CD4-positive, CD25-positive, alpha-beta regulatory T cell (primary cell): Measurements from ENCODE around the gene EXOSC1. TPM values are rescaled to one million over a fixed set of nuclear protein-coding genes. Genes with fewer than 3 reads are reported as not detected.
"Not testable (repeated sequence)": the region's sequence is repeated elsewhere in the genome, so short reads cannot be mapped to it uniquely, and the experiment has no call there.

ENCODE experiments used
- ATAC-seq, 2 donors: fragments of 150-1000 bp; cut with Tn5 transposase; one replicate each; pipeline ENCODE4 v1.10.0; 2021; ENCODE audit warnings: low read depth in 2 of 2, moderate number of reproducible peaks in 2 of 2, moderate library complexity in 1 of 2
- DNase-seq, 3 donors: peaks; one replicate each; pipeline versions ENCODE4 v3.0.0 to v3.0.0-alpha.2; 2012 to 2022; ENCODE audit warnings: mixed read lengths in 1 of 3
- H3K27ac ChIP-seq: one replicate; pipeline ENCODE4 v1.7.0; 2013; ENCODE audit warnings: mild to moderate bottlenecking, low read length; ENCODE audit not compliant: insufficient read depth, poor library complexity, severe bottlenecking
- H3K27me3 ChIP-seq: one replicate; pipeline ENCODE4 v1.7.0; 2013; ENCODE audit warnings: low read length; ENCODE audit not compliant: control insufficient read depth, insufficient read depth
- H3K36me3 ChIP-seq: one replicate; pipeline ENCODE4 v1.7.0; 2013; ENCODE audit warnings: mild to moderate bottlenecking, low read length, moderate library complexity; ENCODE audit not compliant: control insufficient read depth, insufficient read depth
- H3K4me1 ChIP-seq: 2 replicates; pipeline ENCODE4 v1.7.0; 2013; ENCODE audit warnings: mild to moderate bottlenecking, low read length; ENCODE audit not compliant: insufficient read depth, control insufficient read depth, poor library complexity, severe bottlenecking
- H3K4me3 ChIP-seq: one replicate; pipeline ENCODE4 v1.7.0; 2013; ENCODE audit warnings: low read depth, mild to moderate bottlenecking, low read length, moderate library complexity
- H3K9me3 ChIP-seq, 2 experiments: 1 replicate in 1 of 2; 2 replicates in 1 of 2; pipeline ENCODE4 v1.7.0; 2013; ENCODE audit warnings: low read length in 2 of 2, mild to moderate bottlenecking in 1 of 2, moderate library complexity in 1 of 2; ENCODE audit not compliant: control insufficient read depth in 2 of 2
- H3K27ac Mint-ChIP-seq, 3 donors: one replicate each; pipeline ENCODE4 v1.8.0; 2020 to 2022; ENCODE audit warnings: mild to moderate bottlenecking in 3 of 3, mixed read lengths in 3 of 3, moderate library complexity in 2 of 3
- H3K27me3 Mint-ChIP-seq: one replicate; pipeline ENCODE4 v1.8.0; 2022; ENCODE audit warnings: mild to moderate bottlenecking, mixed read lengths
- H3K36me3 Mint-ChIP-seq: one replicate; pipeline ENCODE4 v1.8.0; 2020; ENCODE audit warnings: mixed read lengths
- H3K4me1 Mint-ChIP-seq, 4 donors: one replicate each; pipeline ENCODE4 v1.8.0; 2020 to 2022; ENCODE audit warnings: mixed read lengths in 4 of 4, mild to moderate bottlenecking in 1 of 4
- H3K4me3 Mint-ChIP-seq, 4 donors: one replicate each; pipeline ENCODE4 v1.8.0; 2020 to 2022; ENCODE audit warnings: mild to moderate bottlenecking in 4 of 4, mixed read lengths in 4 of 4, moderate library complexity in 3 of 4
- H3K9me3 Mint-ChIP-seq, 7 donors: one replicate each; pipeline ENCODE4 v1.8.0; 2020 to 2022; ENCODE audit warnings: mixed read lengths in 7 of 7, mild to moderate bottlenecking in 3 of 7, moderate library complexity in 2 of 7
- polyA plus RNA-seq, 4 donors: library from polyadenylated mRNA; unstranded; fragments of 300-500 nt; fragmentation: Illumina TruSeq; gene quantifications; one replicate each; pipeline ENCODE4 v1.2.3, GENCODE V29; 2021
- total RNA-seq: library from RNA; stranded (reverse); gene quantifications from one replicate; pipeline ENCODE4 v1.2.3, GENCODE V29; 2022

EXOSC1 gene
- total and polyA plus RNA-seq, 5 donors from 2014 or later = 42.2 to 105 (median 99.2) TPM

- peaks cover 3 to 11% (median 8%) of the 10 kb centered on the region in 4 donors for H3K4me1 Mint-ChIP-seq
- peak; percentile 58 to 86 (median 78) for DNase-seq
- H3K4me3 ChIP-seq = peak overlapping the region; percentile 72
- H3K4me3 Mint-ChIP-seq = peak overlapping the region; percentile 0 to 79 (median 62)
- no peaks in the 10 kb centered on the region for H3K27me3 Mint-ChIP-seq
- H3K36me3 Mint-ChIP-seq = no peaks in the 10 kb centered on the region
- peak overlapping the region; percentile 30 for H3K27ac ChIP-seq
- H3K9me3 ChIP-seq = no peaks in the 10 kb centered on the region
- ATAC-seq = peak; percentile 96 to 97
- no peaks in the 10 kb centered on the region for H3K9me3 Mint-ChIP-seq
- H3K4me1 ChIP-seq = peaks cover 6% of the 10 kb centered on the region
- H3K27me3 ChIP-seq = no peaks in the 10 kb centered on the region
- H3K36me3 ChIP-seq = no peaks in the 10 kb centered on the region
- H3K27ac Mint-ChIP-seq = peak overlapping the region in 2 of 3 donors; percentile 53 to 56
Measured at GRCh38 chr10:97407211-97407951, 38.4 kb downstream of the EXOSC1 start.

- peaks cover 3 to 12% (median 8%) of the 10 kb centered on the region in 4 donors for H3K4me1 Mint-ChIP-seq
- not testable (repeated sequence) for H3K27me3 ChIP-seq, H3K27ac Mint-ChIP-seq, H3K4me3 ChIP-seq, H3K4me3 Mint-ChIP-seq, H3K4me1 ChIP-seq, DNase-seq, H3K9me3 Mint-ChIP-seq, H3K27me3 Mint-ChIP-seq, ATAC-seq, H3K9me3 ChIP-seq, H3K36me3 Mint-ChIP-seq, H3K36me3 ChIP-seq, H3K27ac ChIP-seq
Measured at GRCh38 chr10:97406483-97406882, 39.3 kb downstream of the EXOSC1 start.

GRCh38 chr10:97406064-97406463 is 39.7 kb downstream of the EXOSC1 start:
- H3K36me3 Mint-ChIP-seq = no peaks in the 10 kb centered on the region
- ATAC-seq = no peak
- Histone ChIP-seq H3K27ac (no peak overlapping the region), H3K36me3 (no peaks in the 10 kb centered on the region), H3K9me3 (no peaks in the 10 kb centered on the region), H3K4me3 (no peak overlapping the region), H3K27me3 (no peaks in the 10 kb centered on the region), H3K4me1 (peaks cover 11% of the 10 kb centered on the region)
- no peaks in the 10 kb centered on the region for H3K27me3 Mint-ChIP-seq
- no peak for DNase-seq
- no peaks in the 10 kb centered on the region for H3K9me3 Mint-ChIP-seq
- no peak overlapping the region for H3K4me3 Mint-ChIP-seq
- no peak overlapping the region for H3K27ac Mint-ChIP-seq
- H3K4me1 Mint-ChIP-seq = peaks cover 5 to 17% (median 9%) of the 10 kb centered on the region in 4 donors

GRCh38 chr10:97404044-97404443 is 41.8 kb downstream of the EXOSC1 start:
- no peaks in the 10 kb centered on the region for H3K27me3 ChIP-seq
- peaks cover 22% of the 10 kb centered on the region for H3K4me1 ChIP-seq
- DNase-seq (no peak), ATAC-seq (no peak)
- no peak overlapping the region for H3K27ac ChIP-seq
- Mint-ChIP-seq H3K4me3 (no peak overlapping the region), H3K27ac (peak overlapping the region in 2 of 3 donors; percentile 36 to 41), H3K4me1 (peaks cover 5 to 29% (median 13%) of the 10 kb centered on the region in 4 donors), H3K36me3 (no peaks in the 10 kb centered on the region), H3K27me3 (no peaks in the 10 kb centered on the region), H3K9me3 (no peaks in the 10 kb centered on the region)
- H3K9me3 ChIP-seq = no peaks in the 10 kb centered on the region
- H3K4me3 ChIP-seq = no peak overlapping the region
- H3K36me3 ChIP-seq = no peaks in the 10 kb centered on the region

GRCh38 chr10:97401455-97401919 is 44.3 kb downstream of the EXOSC1 start:
- H3K27me3 ChIP-seq = no peaks in the 10 kb centered on the region
- ATAC-seq = no peak
- DNase-seq = no peak
- no peaks in the 10 kb centered on the region for H3K9me3 ChIP-seq
- peak overlapping the region; percentile 89 for H3K4me3 ChIP-seq
- no peaks in the 10 kb centered on the region for H3K36me3 ChIP-seq
- Mint-ChIP-seq H3K9me3 (no peaks in the 10 kb centered on the region), H3K4me3 (peak overlapping the region; percentile 89 to 97 (median 94)), H3K27me3 (no peaks in the 10 kb centered on the region), H3K4me1 (peaks cover 0 to 18% (median 7%) of the 10 kb centered on the region in 4 donors), H3K27ac (peak overlapping the region; percentile 62 to 99 (median 99)), H3K36me3 (no peaks in the 10 kb centered on the region)
- peaks cover 16% of the 10 kb centered on the region for H3K4me1 ChIP-seq
- H3K27ac ChIP-seq = peak overlapping the region; percentile 93

GRCh38 chr10:97400665-97401454 is 44.9 kb downstream of the EXOSC1 start, which contains the start of gene RRP12:
RRP12 (minus strand) TSS chr10:97401340; CDS start chr10:97401231, 109 bp downstream.
- Histone ChIP-seq H3K4me1 (peaks cover 16% of the 10 kb centered on the region), H3K27ac (peak within 1 kb of the TSS; percentile 93), H3K36me3 (peaks cover 6% of the 10 kb centered on the region), H3K9me3 (no peaks in the 10 kb centered on the region), H3K27me3 (no peaks in the 10 kb centered on the region), H3K4me3 (peak within 1 kb of the TSS; percentile 89)
- Mint-ChIP-seq H3K4me1 (peaks cover 3 to 18% (median 8%) of the 10 kb centered on the region in 4 donors), H3K27me3 (no peaks in the 10 kb centered on the region), H3K36me3 (peaks cover 6% of the 10 kb centered on the region), H3K9me3 (no peaks in the 10 kb centered on the region), H3K4me3 (peak within 1 kb of the TSS; percentile 89 to 97 (median 94)), H3K27ac (peak within 1 kb of the TSS; percentile 62 to 99 (median 99))
- ATAC-seq (peak; percentile 96 to 98), DNase-seq (peak; percentile 84 to 98 (median 93))

- Mint-ChIP-seq H3K27ac (peak overlapping the region in 2 of 3 donors; percentile 99), H3K36me3 (peaks cover 7% of the 10 kb centered on the region), H3K4me3 (peak overlapping the region; percentile 89 to 97 (median 94)), H3K9me3 (no peaks in the 10 kb centered on the region), H3K4me1 (peaks cover 3 to 18% (median 8%) of the 10 kb centered on the region in 4 donors), H3K27me3 (no peaks in the 10 kb centered on the region)
- H3K27ac ChIP-seq = peak overlapping the region; percentile 93
- DNase-seq (peak in 1 of 3 donors; percentile 32), ATAC-seq (no peak)
- no peaks in the 10 kb centered on the region for H3K9me3 ChIP-seq
- H3K4me3 ChIP-seq = peak overlapping the region; percentile 89
- peaks cover 16% of the 10 kb centered on the region for H3K4me1 ChIP-seq
- peaks cover 8% of the 10 kb centered on the region for H3K36me3 ChIP-seq
- no peaks in the 10 kb centered on the region for H3K27me3 ChIP-seq
Measured at GRCh38 chr10:97399843-97400545, 45.8 kb downstream of the EXOSC1 start.
